ENCODE measurements around the gene C12orf42. TPM values are rescaled to one million over a fixed set of nuclear protein-coding genes. Genes with fewer than 3 reads are reported as not detected.

C12orf42 gene
- total and polyA plus RNA-seq, 2 of the 4 experiments (the other 2 are of a cell fraction), result not detected

DNA sequence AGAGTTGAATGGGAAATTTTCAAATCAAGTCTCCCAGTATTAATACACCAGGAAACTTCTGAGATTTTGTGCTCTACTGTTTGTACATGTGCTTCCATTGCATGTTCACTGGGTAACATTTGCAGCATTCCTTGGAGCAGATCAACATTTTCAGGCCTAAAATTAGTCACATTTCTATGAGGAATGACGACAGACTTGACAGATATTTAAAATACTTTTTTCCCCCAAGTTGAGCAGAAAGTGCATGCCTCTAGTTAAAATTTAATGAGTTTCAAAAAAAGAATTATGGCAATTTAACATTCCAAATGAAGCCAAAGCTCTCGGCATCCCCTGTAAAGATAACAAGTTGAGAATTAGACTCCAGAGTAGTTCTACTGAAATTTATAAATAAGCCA, 72.3 kb downstream of the C12orf42 start:
- POLR2A ChIA-PET (ENCODE audit: unreplicated experiment), result no interaction called here
- H2BK15ac ChIP-seq (ENCODE audit: low read depth, low read length), result no peak overlapping the region
- no TSS peak for BruUV-seq (replicated peaks)
- intact Hi-C loops (cut with micrococcal nuclease), result no loop called here
- no peak for ATAC-seq (ENCODE audit: low read depth)
- H2AK9ac ChIP-seq (replicated peaks; ENCODE audit: low read depth, low read length, poor library complexity), result no peak overlapping the region
- H3K9ac ChIP-seq (ENCODE audit: low read depth, low read length), result no peak overlapping the region
- no peaks in the 10 kb centered on the region for H4K20me1 ChIP-seq (ENCODE audit: insufficient read depth, low read length)
- H3K9me1 ChIP-seq (ENCODE audit: insufficient read depth, low read length), result no peaks in the 10 kb centered on the region
- H3K79me1 ChIP-seq (ENCODE audit: low read depth in 1 of 2, low read length in 2 of 2), result no peaks in the 10 kb centered on the region
- H3K27ac ChIP-seq (ENCODE audit: insufficient read depth, low read length), result no peak overlapping the region
- no peak overlapping the region for H2BK5ac ChIP-seq (ENCODE audit: low read depth, low read length, poor library complexity, severe bottlenecking)
- H2BK120ac ChIP-seq (ENCODE audit: low read depth, low read length), result no peak overlapping the region
- no peak overlapping the region for H2AFZ ChIP-seq (replicated peaks; ENCODE audit: low read length, poor library complexity)
- dilution Hi-C loops (cut with HindIII; ENCODE audit: low sequenced_read_pairs, unreplicated experiment), result no loop called here
- CTCF ChIA-PET, result no interaction called here
- no peak overlapping the region for H3K18ac ChIP-seq (ENCODE audit: low read depth, low read length)
- H3K56ac ChIP-seq (ENCODE audit: extremely low read depth, insufficient read depth, low read length), result no peak overlapping the region
- TF ChIP-seq, protein P1, sequence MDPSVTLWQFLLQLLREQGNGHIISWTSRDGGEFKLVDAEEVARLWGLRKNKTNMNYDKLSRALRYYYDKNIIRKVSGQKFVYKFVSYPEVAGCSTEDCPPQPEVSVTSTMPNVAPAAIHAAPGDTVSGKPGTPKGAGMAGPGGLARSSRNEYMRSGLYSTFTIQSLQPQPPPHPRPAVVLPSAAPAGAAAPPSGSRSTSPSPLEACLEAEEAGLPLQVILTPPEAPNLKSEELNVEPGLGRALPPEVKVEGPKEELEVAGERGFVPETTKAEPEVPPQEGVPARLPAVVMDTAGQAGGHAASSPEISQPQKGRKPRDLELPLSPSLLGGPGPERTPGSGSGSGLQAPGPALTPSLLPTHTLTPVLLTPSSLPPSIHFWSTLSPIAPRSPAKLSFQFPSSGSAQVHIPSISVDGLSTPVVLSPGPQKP (IDR thresholded peaks at IDR 0.05; ENCODE audit: borderline replicate concordance, low read depth, low read length), result no peak
- TF ChIP-seq NFE2L2 (IDR thresholded peaks at IDR 0.05; ENCODE audit: low read depth, low read length) (no peak), RAD21 (IDR thresholded peaks at IDR 0.05; ENCODE audit: low read length) (no peak), MAZ (IDR thresholded peaks at IDR 0.05; ENCODE audit: borderline replicate concordance, low read depth, low read length) (no peak), POLR2A (IDR thresholded peaks at IDR 0.05; ENCODE audit: low read depth, low read length) (no peak)
- TF ChIP-seq, protein P2, sequence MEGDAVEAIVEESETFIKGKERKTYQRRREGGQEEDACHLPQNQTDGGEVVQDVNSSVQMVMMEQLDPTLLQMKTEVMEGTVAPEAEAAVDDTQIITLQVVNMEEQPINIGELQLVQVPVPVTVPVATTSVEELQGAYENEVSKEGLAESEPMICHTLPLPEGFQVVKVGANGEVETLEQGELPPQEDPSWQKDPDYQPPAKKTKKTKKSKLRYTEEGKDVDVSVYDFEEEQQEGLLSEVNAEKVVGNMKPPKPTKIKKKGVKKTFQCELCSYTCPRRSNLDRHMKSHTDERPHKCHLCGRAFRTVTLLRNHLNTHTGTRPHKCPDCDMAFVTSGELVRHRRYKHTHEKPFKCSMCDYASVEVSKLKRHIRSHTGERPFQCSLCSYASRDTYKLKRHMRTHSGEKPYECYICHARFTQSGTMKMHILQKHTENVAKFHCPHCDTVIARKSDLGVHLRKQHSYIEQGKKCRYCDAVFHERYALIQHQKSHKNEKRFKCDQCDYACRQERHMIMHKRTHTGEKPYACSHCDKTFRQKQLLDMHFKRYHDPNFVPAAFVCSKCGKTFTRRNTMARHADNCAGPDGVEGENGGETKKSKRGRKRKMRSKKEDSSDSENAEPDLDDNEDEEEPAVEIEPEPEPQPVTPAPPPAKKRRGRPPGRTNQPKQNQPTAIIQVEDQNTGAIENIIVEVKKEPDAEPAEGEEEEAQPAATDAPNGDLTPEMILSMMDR (conservative IDR thresholded peaks at IDR 0.05; ENCODE audit: low read depth, low read length), result no peak
- no peak overlapping the region for H3K23ac ChIP-seq (ENCODE audit: low read depth, low read length)
- H3K27me3 ChIP-seq (ENCODE audit: control insufficient read depth, insufficient read depth, low read length), result no peaks in the 10 kb centered on the region
- no peak overlapping the region for H3K4me3 ChIP-seq (ENCODE audit: insufficient read depth, low read depth, low read length)
- no peak for DNase-seq
- no peak overlapping the region for H4K8ac ChIP-seq (ENCODE audit: low read depth in 2 of 2, low read length in 2 of 2)
- in situ Hi-C loops (cut with MboI; ENCODE audit: low sequenced_read_pairs), result no loop called here
- H3K36me3 ChIP-seq (ENCODE audit: control insufficient read depth, insufficient read depth, low read length), result no peaks in the 10 kb centered on the region
- H4K91ac ChIP-seq (ENCODE audit: insufficient read depth, low read depth, low read length), result no peak overlapping the region
- no peak overlapping the region for H3K14ac ChIP-seq (replicated peaks; ENCODE audit: low read depth, low read length)
- H3K4me2 ChIP-seq (ENCODE audit: low read depth, low read length), result no peak overlapping the region
- no CpG with 5 or more reads among the region's 2 CpGs for WGBS, 2 experiments (ENCODE audit: extremely low coverage in 2 of 2, insufficient read length in 1 of 2)
- H4K5ac ChIP-seq (ENCODE audit: low read depth, low read length), result no peak overlapping the region
- H3K4ac ChIP-seq (ENCODE audit: low read depth, low read length), result no peak overlapping the region
- H2AK5ac ChIP-seq (ENCODE audit: low read depth, low read length), result no peak overlapping the region
- H3K4me1 ChIP-seq (ENCODE audit: control insufficient read depth, insufficient read depth, low read length), result no peaks in the 10 kb centered on the region
- peaks cover 6% of the 10 kb centered on the region; the same call in 1 of the 2 replicates for H3K9me3 ChIP-seq (ENCODE audit: control insufficient read depth, insufficient read depth, low read length)
- H2BK20ac ChIP-seq (ENCODE audit: low read depth, low read length), result no peak overlapping the region

Measured in IMR-90 (cell line).